Trophoblast cell (in vitro differentiated cells and primary cell): ENCODE measurements around the gene GOLGA3.

Experiments used
- DNase-seq, 2 donors: peaks; one replicate each; pipeline ENCODE4 v3.0.0-alpha.2; 2016
- H2AFZ ChIP-seq: 2 replicates; pipeline ENCODE4 v1.6.1; 2013; ENCODE audit warnings: low read length, moderate library complexity, mild to moderate bottlenecking; ENCODE audit not compliant: insufficient read depth, poor library complexity
- H2AK5ac ChIP-seq: 2 replicates; pipeline ENCODE4 v1.6.1; 2013; ENCODE audit warnings: mild to moderate bottlenecking, low read length
- H2BK120ac ChIP-seq: 2 replicates; pipeline ENCODE4 v1.6.1; 2013; ENCODE audit warnings: low read length, mild to moderate bottlenecking, moderate library complexity; ENCODE audit not compliant: insufficient read depth, poor library complexity
- H2BK12ac ChIP-seq: 2 replicates; pipeline ENCODE4 v1.6.1; 2013; ENCODE audit warnings: mild to moderate bottlenecking, low read length, moderate library complexity
- H2BK5ac ChIP-seq: 2 replicates; pipeline ENCODE4 v1.6.1; 2013; ENCODE audit warnings: low read length, low read depth, moderate library complexity, mild to moderate bottlenecking; ENCODE audit not compliant: poor library complexity
- H3K14ac ChIP-seq: 2 replicates; pipeline ENCODE4 v1.6.1; 2013; ENCODE audit warnings: mild to moderate bottlenecking, low read length
- H3K18ac ChIP-seq: 2 replicates; pipeline ENCODE4 v1.6.1; 2013; ENCODE audit warnings: mild to moderate bottlenecking, low read length
- H3K23ac ChIP-seq: 2 replicates; pipeline ENCODE4 v1.6.1; 2013; ENCODE audit warnings: low read length
- H3K27ac ChIP-seq: 2 replicates; pipeline ENCODE4 v1.5.1; 2013; ENCODE audit warnings: low read depth, mild to moderate bottlenecking, inconsistent platforms, low read length, moderate library complexity
- H3K27me3 ChIP-seq: 2 replicates; pipeline ENCODE4 v1.6.1; 2013; ENCODE audit warnings: inconsistent platforms, mild to moderate bottlenecking, low read length, moderate library complexity; ENCODE audit not compliant: insufficient read depth
- H3K36me3 ChIP-seq, 2 experiments: 1 replicate in 1 of 2; 2 replicates in 1 of 2; pipeline ENCODE4 v1.6.1; 2013; ENCODE audit warnings: low read length in 2 of 2, mild to moderate bottlenecking in 2 of 2, moderate library complexity in 1 of 2; ENCODE audit not compliant: insufficient read depth in 2 of 2, control insufficient read depth in 1 of 2
- H3K4ac ChIP-seq: 2 replicates; pipeline ENCODE4 v1.6.1; 2013; ENCODE audit warnings: low read depth, mild to moderate bottlenecking, low read length, moderate library complexity
- H3K4me1 ChIP-seq, 2 experiments: 1 replicate in 1 of 2; 2 replicates in 1 of 2; pipeline ENCODE4 v1.6.1; 2013; ENCODE audit warnings: low read length in 2 of 2, mild to moderate bottlenecking in 2 of 2, moderate library complexity in 1 of 2; ENCODE audit not compliant: insufficient read depth in 2 of 2, control insufficient read depth in 1 of 2
- H3K4me2 ChIP-seq: 2 replicates; pipeline ENCODE4 v1.6.1; 2013; ENCODE audit warnings: inconsistent platforms, mild to moderate bottlenecking, low read length, moderate library complexity
- H3K4me3 ChIP-seq: 2 replicates; pipeline ENCODE4 v1.5.1; 2013; ENCODE audit warnings: mild to moderate bottlenecking, low read depth, low read length, inconsistent platforms
- H3K79me1 ChIP-seq: one replicate; pipeline ENCODE4 v1.6.1; 2013; ENCODE audit warnings: low read length
- H3K79me2 ChIP-seq: 2 replicates; pipeline ENCODE4 v1.6.1; 2013; ENCODE audit warnings: low read length, mild to moderate bottlenecking; ENCODE audit not compliant: control insufficient read depth, insufficient read depth, poor library complexity
- H3K9ac ChIP-seq: 2 replicates; pipeline ENCODE4 v1.6.1; 2013; ENCODE audit warnings: mild to moderate bottlenecking, low read length
- H3K9me3 ChIP-seq: 2 replicates; pipeline ENCODE4 v1.6.1; 2013; ENCODE audit warnings: low read depth, mild to moderate bottlenecking, control low read depth, inconsistent platforms, low read length; ENCODE audit not compliant: insufficient read depth
- H4K12ac ChIP-seq: 2 replicates; pipeline ENCODE4 v1.6.1; 2013; ENCODE audit warnings: low read depth, mild to moderate bottlenecking, low read length, moderate library complexity
- H4K8ac ChIP-seq: 2 replicates; pipeline ENCODE4 v1.6.1; 2013; ENCODE audit warnings: low read depth, mild to moderate bottlenecking, low read length, moderate library complexity
- H4K91ac ChIP-seq: one replicate; pipeline ENCODE4 v1.6.1; 2013; ENCODE audit warnings: low read depth, mild to moderate bottlenecking, low read length, moderate library complexity
- WGBS: extraction: QIAGEN DNeasy Blood & Tissue Kit; methylation state at CpG from one replicate; pipeline ENCODE4 v1.1.7; 2013; ENCODE audit warnings: missing lambda C conversion rate; ENCODE audit not compliant: insufficient read length, insufficient coverage; ENCODE audit errors: extremely low coverage; 5-methylcytosine and 5-hydroxymethylcytosine counted together

Gene GOLGA3

DNA sequence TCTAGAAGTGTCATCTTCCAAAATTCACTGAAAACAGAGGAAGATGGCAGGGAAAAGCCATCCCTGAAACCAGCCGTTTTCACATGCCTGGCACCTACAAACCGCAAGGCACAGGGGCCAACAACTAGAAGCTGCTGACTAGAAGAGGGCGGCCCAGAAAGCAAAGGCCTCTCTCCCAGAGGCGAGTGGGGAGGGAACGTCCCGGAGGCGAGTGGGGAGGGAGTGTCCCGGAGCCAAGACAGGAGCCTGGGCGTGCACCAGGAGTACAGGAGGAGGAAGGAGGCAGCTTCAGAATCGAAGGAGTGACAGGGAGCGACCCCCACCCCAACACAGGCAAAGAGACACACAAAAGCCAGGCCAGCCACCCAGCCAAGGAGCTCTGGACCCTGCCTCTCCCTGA, 88.0 kb downstream of the GOLGA3 start:
- H4K8ac ChIP-seq, result no peak overlapping the region
- H3K9ac ChIP-seq, result no peak overlapping the region
- H3K36me3 ChIP-seq, result peaks cover 66 to 79% of the 10 kb centered on the region in 2 experiments
- H3K79me1 ChIP-seq, result no peaks in the 10 kb centered on the region
- no peak overlapping the region for H2AK5ac ChIP-seq
- no peak overlapping the region for H3K4me2 ChIP-seq
- H3K18ac ChIP-seq, result no peak overlapping the region
- no peak overlapping the region for H4K12ac ChIP-seq
- no peak overlapping the region for H3K4me3 ChIP-seq
- no CpG with 5 or more reads among the region's 11 CpGs for WGBS
- H2BK5ac ChIP-seq, result no peak overlapping the region
- no peak overlapping the region for H2BK120ac ChIP-seq
- H3K27me3 ChIP-seq, result no peaks in the 10 kb centered on the region
- H3K14ac ChIP-seq, result no peak overlapping the region
- H3K4me1 ChIP-seq, result no peaks in the 10 kb centered on the region
- no peak for DNase-seq
- H3K27ac ChIP-seq, result no peak overlapping the region
- H3K9me3 ChIP-seq, result peaks cover 2% of the 10 kb centered on the region
- H3K23ac ChIP-seq, result no peak overlapping the region
- no peak overlapping the region for H3K4ac ChIP-seq
- H2BK12ac ChIP-seq, result no peak overlapping the region
- no peak overlapping the region for H2AFZ ChIP-seq
- H4K91ac ChIP-seq, result no peak overlapping the region
- H3K79me2 ChIP-seq, result no peaks in the 10 kb centered on the region

DNA sequence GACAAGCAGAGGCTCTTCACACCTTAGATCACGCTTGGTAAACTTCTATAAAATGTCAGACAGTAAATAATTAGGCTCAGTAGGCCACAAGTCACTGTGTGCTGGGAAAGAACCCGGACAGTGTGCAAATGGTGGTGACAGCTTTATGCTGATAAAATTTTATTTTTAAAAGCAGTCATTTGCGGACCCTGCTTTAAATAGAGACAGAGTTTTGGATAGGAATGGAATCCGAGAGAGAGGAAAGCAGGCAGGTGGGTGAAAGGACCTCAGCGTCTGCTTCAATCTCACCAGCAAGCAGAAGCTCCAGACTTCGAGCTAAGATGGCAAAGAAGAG, 88.4 kb downstream of the GOLGA3 start:
- H3K4me2 ChIP-seq, result no peak overlapping the region
- no peak overlapping the region for H3K4me3 ChIP-seq
- no peak overlapping the region for H2AFZ ChIP-seq
- peaks cover 66 to 79% of the 10 kb centered on the region in 2 experiments for H3K36me3 ChIP-seq
- H3K27ac ChIP-seq, result no peak overlapping the region
- H4K91ac ChIP-seq, result no peak overlapping the region
- no peak for DNase-seq
- no peak overlapping the region for H3K9ac ChIP-seq
- no peaks in the 10 kb centered on the region for H3K79me2 ChIP-seq
- H2BK12ac ChIP-seq, result no peak overlapping the region
- H3K14ac ChIP-seq, result no peak overlapping the region
- no peaks in the 10 kb centered on the region for H3K79me1 ChIP-seq
- H3K4ac ChIP-seq, result no peak overlapping the region
- no peak overlapping the region for H3K18ac ChIP-seq
- no peaks in the 10 kb centered on the region for H3K27me3 ChIP-seq
- H2BK5ac ChIP-seq, result no peak overlapping the region
- no peak overlapping the region for H2AK5ac ChIP-seq
- no peak overlapping the region for H4K8ac ChIP-seq
- H2BK120ac ChIP-seq, result no peak overlapping the region
- no peaks in the 10 kb centered on the region for H3K4me1 ChIP-seq
- H4K12ac ChIP-seq, result no peak overlapping the region
- WGBS, result no CpG with 5 or more reads among the region's 6 CpGs
- no peaks in the 10 kb centered on the region for H3K9me3 ChIP-seq
- no peak overlapping the region for H3K23ac ChIP-seq

DNA sequence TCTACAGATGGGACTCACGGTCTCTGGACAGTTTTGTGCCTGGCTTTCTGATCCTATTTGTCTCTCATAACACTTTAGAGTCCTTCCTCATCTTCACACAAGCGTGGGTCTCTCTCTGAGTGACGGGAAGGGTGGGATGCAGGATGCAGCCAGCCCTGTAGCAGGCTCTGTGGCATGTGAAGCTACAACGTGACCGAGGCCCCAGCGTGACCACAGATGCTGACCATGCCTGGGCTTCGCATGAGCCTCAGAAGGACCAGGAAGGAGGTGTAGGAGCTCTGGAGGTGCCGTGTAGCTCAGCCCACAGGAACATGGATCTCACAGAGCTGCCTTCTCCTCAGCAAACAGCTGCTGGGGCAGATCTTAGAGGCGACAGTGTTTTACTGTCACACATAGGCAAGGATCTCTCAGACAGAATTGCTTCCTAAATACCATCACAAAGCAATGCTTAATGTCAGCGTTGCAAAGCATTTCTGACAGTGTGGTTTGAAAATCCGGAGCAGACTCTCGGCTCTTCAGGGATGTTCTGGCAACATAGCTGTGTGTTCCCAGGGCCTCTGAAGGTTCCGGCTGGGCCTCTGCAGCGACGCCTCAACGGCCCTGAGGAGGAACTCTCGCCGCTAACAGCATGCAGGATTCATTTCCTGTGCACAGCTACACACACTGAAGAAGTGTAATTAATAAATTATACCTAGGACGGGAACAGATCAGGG, 88.9 kb downstream of the GOLGA3 start:
- Histone ChIP-seq H2BK12ac (no peak overlapping the region), H2AFZ (no peak overlapping the region), H3K79me2 (no peaks in the 10 kb centered on the region), H3K9me3 (no peaks in the 10 kb centered on the region), H3K9ac (no peak overlapping the region), H3K27ac (no peak overlapping the region), H4K8ac (no peak overlapping the region), H3K4me2 (no peak overlapping the region), H4K12ac (no peak overlapping the region), H3K18ac (no peak overlapping the region), H2AK5ac (no peak overlapping the region), H3K4me3 (no peak overlapping the region), H2BK5ac (no peak overlapping the region), H3K4ac (no peak overlapping the region), H3K27me3 (no peaks in the 10 kb centered on the region), H4K91ac (no peak overlapping the region), H3K14ac (no peak overlapping the region), H3K36me3 (peaks cover 65 to 78% of the 10 kb centered on the region in 2 experiments), H3K4me1 (no peaks in the 10 kb centered on the region), H2BK120ac (no peak overlapping the region), H3K79me1 (no peaks in the 10 kb centered on the region), H3K23ac (no peak overlapping the region)
- WGBS, result no CpG with 5 or more reads among the region's 19 CpGs
- DNase-seq, result no peak

DNA sequence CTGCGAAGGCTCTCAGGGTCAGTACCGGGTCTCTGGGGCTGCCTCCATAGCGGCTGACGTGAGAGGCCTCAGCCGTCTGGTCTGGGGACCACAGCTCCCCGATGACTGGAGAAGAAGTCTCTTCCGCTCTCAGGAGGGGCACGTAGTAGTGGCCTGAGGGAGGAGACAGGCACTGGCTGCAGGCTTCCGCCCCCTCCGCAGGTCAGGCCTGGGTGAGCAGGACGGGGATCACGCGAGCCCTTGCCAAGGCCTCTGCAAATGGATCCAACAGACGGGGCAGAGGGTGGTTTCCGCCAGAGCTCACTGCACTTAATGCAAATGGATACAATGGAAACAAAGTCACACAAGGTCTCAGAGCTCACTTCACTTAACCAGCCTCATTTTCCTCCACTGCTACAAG, 91.8 kb downstream of the GOLGA3 start:
- Histone ChIP-seq H3K14ac (no peak overlapping the region), H3K9me3 (no peaks in the 10 kb centered on the region), H3K23ac (no peak overlapping the region), H3K36me3 (peaks cover 77 to 84% of the 10 kb centered on the region in 2 experiments), H2BK12ac (no peak overlapping the region), H2AFZ (no peak overlapping the region), H4K8ac (no peak overlapping the region), H3K27me3 (no peaks in the 10 kb centered on the region), H3K18ac (no peak overlapping the region), H2BK5ac (no peak overlapping the region), H2AK5ac (no peak overlapping the region), H3K4me1 (no peaks in the 10 kb centered on the region), H3K79me2 (no peaks in the 10 kb centered on the region), H4K12ac (no peak overlapping the region), H3K4me3 (no peak overlapping the region), H3K4me2 (no peak overlapping the region), H3K4ac (no peak overlapping the region), H4K91ac (no peak overlapping the region), H3K79me1 (no peaks in the 10 kb centered on the region), H3K9ac (no peak overlapping the region), H2BK120ac (no peak overlapping the region), H3K27ac (no peak overlapping the region)
- no CpG with 5 or more reads among the region's 15 CpGs for WGBS
- DNase-seq, result no peak
